ENCODE results near the gene SMYD2.

The SMYD2 gene

GRCh38 chr1:214363386-214363785 is 82.4 kb downstream of the SMYD2 start:
- no peak for DNase-seq

GRCh38 chr1:214364386-214364785 is 83.4 kb downstream of the SMYD2 start:
- DNase-seq: no peak

- no peak for DNase-seq
These were observed 83.9 kb downstream of the SMYD2 start for GRCh38 chr1:214364786-214365295.

- no peak for DNase-seq
These were observed 86.9 kb downstream of the SMYD2 start for GRCh38 chr1:214367841-214368240.

- DNase-seq: no peak
These were observed 88.4 kb downstream of the SMYD2 start for GRCh38 chr1:214369364-214369763.

GRCh38 chr1:214370615-214371014 is 89.7 kb downstream of the SMYD2 start:
- DNase-seq: no peak

GRCh38 chr1:214372092-214372491 is 91.1 kb downstream of the SMYD2 start:
- DNase-seq: no peak

GRCh38 chr1:214377485-214377884 is 96.5 kb downstream of the SMYD2 start:
- DNase-seq: no peak

- DNase-seq: no peak
These were observed 96.9 kb downstream of the SMYD2 start for GRCh38 chr1:214377886-214378285.

GRCh38 chr1:214378492-214378891 is 97.5 kb downstream of the SMYD2 start:
- DNase-seq: no peak

- DNase-seq: no peak
These were observed 98.4 kb downstream of the SMYD2 start for GRCh38 chr1:214379236-214379970.

GRCh38 chr1:214380396-214380795 is 99.4 kb downstream of the SMYD2 start:
- DNase-seq: no peak

GRCh38 chr1:214380986-214381695 is 100.2 kb downstream of the SMYD2 start:
- DNase-seq: no peak

GRCh38 chr1:214383381-214384372 is 102.7 kb downstream of the SMYD2 start:
- no peak for DNase-seq

GRCh38 chr1:214384373-214385079 is 103.6 kb downstream of the SMYD2 start:
- DNase-seq: no peak

GRCh38 chr1:214385428-214385827 is 104.5 kb downstream of the SMYD2 start:
- DNase-seq: no peak

GRCh38 chr1:214386333-214386732 is 105.4 kb downstream of the SMYD2 start:
- DNase-seq: no peak

Data from hematopoietic multipotent progenitor cell treated with erythropoietin and hydrocortisone succinate and interleukin-3 and kit ligand, for 8 days (in vitro differentiated cells).